Adrenal gland (tissue), 5 donors: ENCODE data around the gene FMN2.

ENCODE experiments used
- CTCF ChIP-seq, 6 experiments: fragments of 450-650 bp in 4 of 6; fragments of 200-600 bp in 2 of 6; sonication (generic) in 1 of 6; IDR thresholded peaks; 1 replicate in 5 of 6; 2 replicates in 1 of 6; pipeline versions ENCODE4 v1.5.1 to v1.8.0; 2016 to 2021; ENCODE audit warnings: antibody characterized with exemption in 6 of 6, mild to moderate bottlenecking in 2 of 6, moderate library complexity in 1 of 6
- POLR2A ChIP-seq, 2 donors: fragments of 450-650 bp; IDR thresholded peaks; one replicate each; pipeline ENCODE4 v1.6.1; 2017; ENCODE audit warnings: antibody characterized with exemption in 2 of 2, mild to moderate bottlenecking in 2 of 2, moderate library complexity in 1 of 2
- donor health status: DM: no; HTN: no; CAD: no.

GRCh38 chr1:240337781-240338180, 246.1 kb downstream of the FMN2 start:
- TF ChIP-seq CTCF (IDR thresholded peaks at IDR 0.05) (no peak), POLR2A (IDR thresholded peaks at IDR 0.05) (no peak)
